Osteoblast (primary cell): ENCODE data around the gene RPL23. TPM values are rescaled to one million over a fixed set of nuclear protein-coding genes. Genes with fewer than 3 reads are reported as not detected.

ENCODE experiments used
- DNase-seq: peaks from one replicate; pipeline ENCODE4 v3.0.0; 2011; ENCODE audit warnings: low spot score, mixed read lengths; ENCODE audit not compliant: insufficient read length; ENCODE audit errors: missing footprints
- H2AFZ ChIP-seq: 2 replicates; pipeline ENCODE4 v1.6.0; 2011; ENCODE audit warnings: mild to moderate bottlenecking, low read length
- H3K27ac ChIP-seq: 2 replicates; pipeline ENCODE4 v1.5.1; 2011; ENCODE audit warnings: mild to moderate bottlenecking, low read depth, low read length, moderate library complexity
- H3K27me3 ChIP-seq: 2 replicates; pipeline ENCODE4 v1.6.0; 2012; ENCODE audit warnings: mild to moderate bottlenecking, control low read depth, inconsistent platforms, low read length, moderate library complexity; ENCODE audit not compliant: insufficient read depth
- H3K36me3 ChIP-seq: 2 replicates; pipeline ENCODE4 v1.5.1; 2011; ENCODE audit warnings: mild to moderate bottlenecking, low read length, control low read depth, moderate library complexity; ENCODE audit not compliant: insufficient read depth
- H3K4me1 ChIP-seq: 2 replicates; pipeline ENCODE4 v1.5.1; 2011; ENCODE audit warnings: mild to moderate bottlenecking, low read length, control low read depth, moderate library complexity; ENCODE audit not compliant: insufficient read depth
- H3K4me2 ChIP-seq: 2 replicates; pipeline ENCODE4 v1.6.0; 2011; ENCODE audit warnings: mild to moderate bottlenecking, low read length; ENCODE audit not compliant: insufficient read depth
- H3K4me3 ChIP-seq: fragments of 200-600 bp; sonication (generic); 3 replicates; pipeline ENCODE4 v1.5.1; 2012; ENCODE audit warnings: mild to moderate bottlenecking, low read length, inconsistent platforms; ENCODE audit not compliant: insufficient read depth
- H3K79me2 ChIP-seq: 2 replicates; pipeline ENCODE4 v1.6.0; 2012; ENCODE audit warnings: mild to moderate bottlenecking, low read length, control low read depth, inconsistent platforms; ENCODE audit not compliant: insufficient read depth
- H3K9me3 ChIP-seq: 2 replicates; pipeline ENCODE4 v1.5.1; 2011; ENCODE audit warnings: low read depth, low read length, control low read depth
- H4K20me1 ChIP-seq: 2 replicates; pipeline ENCODE4 v1.6.0; 2012; ENCODE audit warnings: mild to moderate bottlenecking, low read length, control low read depth; ENCODE audit not compliant: insufficient read depth
- CTCF ChIP-seq: IDR thresholded peaks from 2 replicates; pipeline ENCODE4 v1.5.1; 2011; ENCODE audit warnings: mild to moderate bottlenecking, low read depth, low read length, moderate library complexity; ENCODE audit errors: extremely low read depth
- total RNA-seq: library from RNA; depleted of rRNA; stranded (reverse); fragments of >200 nt; gene quantifications from 2 replicates; pipeline ENCODE4 v1.2.3, GENCODE V29; 2012

The RPL23 gene
- total RNA-seq, 1 donor = 821 TPM

- H4K20me1 ChIP-seq = peaks cover 76% of the 10 kb centered on the region
- H3K4me3 ChIP-seq = peak overlapping the region; percentile 54
- H3K4me1 ChIP-seq = peaks cover 56% of the 10 kb centered on the region
- H2AFZ ChIP-seq = no peak overlapping the region
- peak overlapping the region; percentile 94 for H3K4me2 ChIP-seq
- H3K27me3 ChIP-seq = no peaks in the 10 kb centered on the region
- peaks cover 91% of the 10 kb centered on the region for H3K79me2 ChIP-seq
- H3K36me3 ChIP-seq = peaks cover 22% of the 10 kb centered on the region
- DNase-seq = peak; percentile 73
- H3K27ac ChIP-seq = peak overlapping the region; percentile 31
- TF ChIP-seq CTCF = no peak
- H3K9me3 ChIP-seq = no peaks in the 10 kb centered on the region
Measured at GRCh38 chr17:38874505-38875400, 21.2 kb upstream of the RPL23 start.

DNA sequence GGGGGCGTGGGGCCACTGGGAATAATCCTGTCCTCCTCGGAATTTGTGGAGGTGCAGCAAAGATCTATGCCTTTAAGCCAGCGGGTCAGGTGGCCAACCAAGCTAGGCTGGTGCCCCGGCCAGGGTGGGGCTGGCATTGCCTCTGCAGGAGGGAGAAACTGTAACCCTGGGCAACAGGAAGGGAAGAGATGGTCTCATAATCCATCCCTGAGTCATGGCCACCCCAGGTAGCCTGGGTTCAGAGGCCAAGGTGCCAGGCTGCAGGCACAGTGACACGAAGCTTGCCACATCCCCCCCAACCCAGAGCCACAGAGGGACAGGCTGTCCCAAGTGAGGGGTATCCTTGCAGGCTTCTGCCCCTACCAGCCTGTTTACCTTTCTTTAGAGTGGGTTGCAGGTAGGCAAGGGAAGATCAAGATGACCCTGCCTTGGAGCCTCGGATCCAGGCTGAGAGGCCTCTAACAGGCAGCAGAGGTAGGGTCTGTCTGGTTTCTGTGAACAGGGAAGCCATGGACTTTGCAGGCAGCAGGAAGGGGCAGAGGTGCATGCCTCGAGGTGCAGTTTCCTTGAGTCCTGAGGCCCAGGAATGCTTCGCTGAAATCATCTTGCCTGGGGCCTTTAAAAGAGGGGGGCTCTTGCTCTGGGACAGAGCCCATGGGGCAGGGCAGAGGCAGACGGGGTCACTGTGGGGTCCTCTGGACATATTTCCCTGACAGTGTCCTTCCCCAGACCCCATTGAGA lies 20.3 kb upstream of the RPL23 start:
- Histone ChIP-seq H3K9me3 (no peaks in the 10 kb centered on the region), H2AFZ (no peak overlapping the region), H3K4me2 (peak overlapping the region; percentile 94), H4K20me1 (peaks cover 71% of the 10 kb centered on the region), H3K4me3 (peak overlapping the region; percentile 44), H3K4me1 (peaks cover 48% of the 10 kb centered on the region), H3K79me2 (peaks cover 86% of the 10 kb centered on the region), H3K27ac (peak overlapping the region; percentile 31), H3K27me3 (no peaks in the 10 kb centered on the region), H3K36me3 (peaks cover 19% of the 10 kb centered on the region)
- no peak for DNase-seq
- no peak for TF ChIP-seq CTCF

- Histone ChIP-seq H3K36me3 (peaks cover 10% of the 10 kb centered on the region), H2AFZ (no peak overlapping the region), H3K27me3 (no peaks in the 10 kb centered on the region), H3K79me2 (peaks cover 77% of the 10 kb centered on the region), H3K4me3 (peak overlapping the region; percentile 100), H3K4me2 (peak overlapping the region; percentile 94), H3K9me3 (no peaks in the 10 kb centered on the region), H4K20me1 (peaks cover 61% of the 10 kb centered on the region), H3K4me1 (peaks cover 54% of the 10 kb centered on the region), H3K27ac (peak overlapping the region; percentile 28)
- no peak for DNase-seq
- no peak for TF ChIP-seq CTCF
Measured at GRCh38 chr17:38872671-38873385, 19.3 kb upstream of the RPL23 start.
